Muscle of back (tissue), 11 donors: ENCODE measurements around the gene IL32. TPM values are rescaled to one million over a fixed set of nuclear protein-coding genes. Genes with fewer than 3 reads are reported as not detected.
"Not testable (repeated sequence)": the region's sequence is repeated elsewhere in the genome, so short reads cannot be mapped to it uniquely, and the experiment has no call there.

Experiments
- DNase-seq, 3 donors: peaks; one replicate each; pipeline versions ENCODE4 v3.0.0 to v3.0.0-alpha.2; 2013
- polyA plus RNA-seq, 10 donors: library from polyadenylated mRNA; unstranded; fragments of 120-200 nt; gene quantifications; one replicate each; pipeline ENCODE4 v1.2.1, GENCODE V29; 2013; ENCODE audit not compliant: insufficient read length in 10 of 10

The IL32 gene
- polyA plus RNA-seq, 10 donors: 43.8 to 181 (median 123) TPM

DNA sequence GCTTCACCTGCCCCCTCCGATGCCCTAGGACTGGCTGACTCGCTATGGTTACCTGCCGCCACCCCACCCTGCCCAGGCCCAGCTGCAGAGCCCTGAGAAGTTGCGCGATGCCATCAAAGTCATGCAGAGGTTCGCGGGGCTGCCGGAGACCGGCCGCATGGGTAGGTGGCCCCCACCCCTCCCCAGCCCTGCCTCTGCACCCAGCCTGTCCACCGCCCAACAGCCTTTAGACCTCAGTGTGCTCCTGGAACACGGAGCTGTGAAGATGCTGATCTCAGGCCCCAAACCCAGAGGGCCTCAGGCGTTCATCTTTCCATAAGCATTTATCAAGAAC lies 18.1 kb upstream of the IL32 start:
- DNase-seq: no peak

DNA sequence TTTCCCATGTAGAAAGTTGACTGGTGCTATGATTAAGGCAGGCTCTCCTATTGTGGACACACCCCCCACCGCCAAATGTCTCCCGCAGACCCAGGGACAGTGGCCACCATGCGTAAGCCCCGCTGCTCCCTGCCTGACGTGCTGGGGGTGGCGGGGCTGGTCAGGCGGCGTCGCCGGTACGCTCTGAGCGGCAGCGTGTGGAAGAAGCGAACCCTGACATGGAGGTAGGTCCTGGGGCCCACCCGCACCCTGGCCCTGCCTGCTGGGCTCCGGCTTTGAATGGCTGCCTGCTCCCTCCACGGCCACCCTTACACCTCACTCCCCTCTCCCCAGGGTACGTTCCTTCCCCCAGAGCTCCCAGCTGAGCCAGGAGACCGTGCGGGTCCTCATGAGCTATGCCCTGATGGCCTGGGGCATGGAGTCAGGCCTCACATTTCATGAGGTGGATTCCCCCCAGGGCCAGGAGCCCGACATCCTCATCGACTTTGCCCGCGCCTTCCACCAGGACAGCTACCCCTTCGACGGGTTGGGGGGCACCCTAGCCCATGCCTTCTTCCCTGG lies 15.4 kb upstream of the IL32 start:
- DNase-seq: no peak

DNA sequence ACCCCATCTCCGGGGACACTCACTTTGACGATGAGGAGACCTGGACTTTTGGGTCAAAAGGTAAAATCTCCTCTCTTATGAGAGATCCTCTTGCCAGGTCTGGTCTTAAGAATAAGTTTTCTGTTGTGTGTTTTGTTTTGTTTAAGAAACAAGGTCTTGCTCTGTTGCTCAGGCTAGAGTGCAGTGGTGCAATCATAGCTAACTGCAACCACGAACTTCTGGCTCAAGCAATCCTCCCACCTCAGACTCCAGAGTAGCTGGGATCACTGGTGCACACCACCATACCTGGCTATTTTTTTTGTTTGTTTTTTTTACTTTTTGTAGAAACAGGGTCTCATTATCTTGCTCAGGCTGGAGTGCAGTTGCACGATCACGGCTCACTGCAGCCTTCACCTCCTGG lies 15.0 kb upstream of the IL32 start:
- no peak for DNase-seq

DNA sequence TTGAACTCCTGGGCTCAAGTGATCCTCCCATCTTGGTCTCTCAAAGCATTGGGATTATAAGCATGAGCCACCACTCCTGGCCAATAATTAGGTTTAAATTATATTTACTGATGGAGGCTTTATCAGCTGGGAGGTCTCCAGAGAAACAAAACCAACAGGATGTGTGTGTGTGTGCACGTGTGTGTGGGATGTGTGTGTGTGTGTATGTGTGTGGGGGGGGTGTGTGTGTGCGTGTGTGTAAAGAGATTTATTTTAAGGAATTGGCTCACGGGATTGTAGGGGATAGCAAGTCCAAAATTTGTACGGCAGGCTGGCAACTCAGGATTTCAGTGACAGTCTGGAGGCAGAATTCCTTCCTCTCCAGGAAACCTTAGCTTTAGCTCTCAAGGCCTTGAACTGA lies 14.4 kb upstream of the IL32 start:
- no peak for DNase-seq

DNA sequence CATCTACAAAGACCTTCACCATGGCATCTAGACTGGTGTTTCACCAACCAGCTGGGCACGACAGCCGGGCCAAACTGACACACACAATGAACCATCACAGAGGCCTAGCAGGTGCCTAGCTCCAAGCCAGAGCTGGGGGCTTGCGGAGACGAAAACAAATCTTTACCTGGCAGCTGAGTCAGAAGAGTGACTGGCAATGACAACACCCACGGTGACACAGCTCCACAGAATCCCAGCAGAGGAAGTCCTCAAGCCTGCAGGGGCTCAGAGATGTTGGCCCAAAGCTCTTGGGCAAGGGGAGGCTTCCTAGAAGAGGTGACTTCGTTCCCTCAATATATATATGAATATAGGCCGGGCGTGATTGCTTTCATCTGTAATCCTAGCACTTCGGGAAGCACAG lies 13.9 kb upstream of the IL32 start:
- DNase-seq: no peak

DNA sequence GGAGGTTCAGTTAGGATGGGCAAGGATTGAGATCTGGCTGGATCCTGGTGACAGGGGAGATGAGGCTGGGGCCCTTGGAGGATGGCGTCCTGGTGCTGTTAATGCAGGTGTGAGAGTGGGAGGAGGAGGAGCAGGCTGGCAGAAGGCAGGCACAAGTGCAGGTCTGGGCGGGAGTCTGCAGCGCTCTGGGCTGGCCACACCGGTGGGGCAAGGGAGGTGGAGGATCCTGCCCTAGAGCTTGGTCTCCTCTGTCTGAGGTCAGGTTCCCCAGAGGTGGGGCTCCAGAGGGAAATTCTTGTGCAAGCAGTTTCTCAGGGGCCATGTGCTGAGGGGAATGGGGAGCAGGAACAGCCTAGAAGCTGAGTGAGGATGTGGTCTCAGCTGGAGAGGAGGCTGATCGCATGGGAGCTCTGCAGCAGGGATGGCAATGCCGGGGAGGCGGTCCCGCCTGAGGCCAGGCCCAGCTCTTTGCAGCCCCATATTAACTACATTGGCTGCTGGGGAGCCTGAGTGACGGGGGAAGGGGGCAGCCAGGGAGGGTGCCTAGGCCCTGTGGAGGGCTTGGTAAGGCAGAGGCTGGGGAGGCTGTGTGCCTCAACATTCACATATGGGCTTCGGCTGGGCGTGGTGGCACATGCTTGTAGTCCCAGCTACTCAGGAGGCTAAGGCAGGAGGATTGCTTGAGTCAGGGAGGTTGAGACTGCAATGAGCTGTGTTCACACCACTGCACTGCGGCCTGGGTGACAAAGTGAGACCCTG lies 12.7 kb upstream of the IL32 start:
- DNase-seq: not testable (repeated sequence)

DNA sequence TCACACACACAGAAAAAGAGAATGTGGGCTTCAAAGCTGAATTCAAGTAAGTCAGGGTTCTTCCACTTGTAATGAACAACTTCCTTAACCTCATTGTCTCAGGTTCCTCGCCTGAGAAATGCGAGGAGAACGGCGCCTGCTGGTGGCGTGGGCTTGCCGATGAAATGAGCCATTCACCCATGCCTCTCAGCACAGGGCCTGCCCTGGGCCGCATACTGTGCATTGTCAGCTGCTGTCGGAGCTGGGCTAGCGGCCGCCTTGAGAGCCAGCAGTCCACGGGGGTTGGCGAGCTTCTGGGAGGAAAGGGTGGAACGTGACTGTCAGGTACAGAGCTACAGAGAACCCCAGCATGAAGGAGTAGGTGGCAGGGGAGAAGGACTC lies 12.1 kb upstream of the IL32 start:
- DNase-seq: not testable (repeated sequence)

DNA sequence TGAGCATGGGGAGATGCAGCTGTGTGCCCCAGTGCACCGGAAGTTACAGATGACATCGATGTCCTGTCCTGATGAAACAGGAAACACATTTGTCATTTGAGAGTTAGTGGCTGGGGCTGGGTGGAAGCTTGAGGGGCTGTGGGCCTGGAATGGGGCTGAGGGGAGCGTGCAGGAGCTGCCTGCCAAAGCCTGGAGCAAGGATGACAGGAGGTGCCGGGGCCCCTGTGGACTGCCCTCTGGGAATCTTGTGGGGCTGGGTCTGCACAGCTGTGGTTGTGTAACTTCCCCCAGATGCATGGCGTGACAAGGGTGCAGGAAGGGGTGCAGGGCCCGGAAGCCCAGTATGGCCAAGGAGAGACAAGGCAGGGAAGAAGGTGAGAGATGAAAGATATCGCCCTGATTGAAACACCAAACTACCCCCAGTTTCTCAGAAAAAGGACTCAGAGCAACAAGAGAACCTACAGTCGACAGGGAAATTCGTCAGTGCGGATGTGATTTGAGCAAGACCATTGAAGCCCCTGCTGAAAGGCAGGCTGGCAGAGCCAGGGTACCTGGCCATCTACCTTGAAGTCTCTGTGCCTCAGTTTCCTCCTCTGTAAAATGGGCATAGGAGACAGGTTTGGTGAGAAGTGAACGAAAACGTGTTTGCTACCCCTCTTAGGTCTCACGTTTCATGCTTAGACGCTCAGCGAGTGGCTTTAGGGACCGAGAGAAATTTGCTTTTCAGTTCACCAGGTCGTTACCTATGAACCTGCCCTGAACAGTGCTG lies 10.3 kb upstream of the IL32 start:
- DNase-seq: no peak

DNA sequence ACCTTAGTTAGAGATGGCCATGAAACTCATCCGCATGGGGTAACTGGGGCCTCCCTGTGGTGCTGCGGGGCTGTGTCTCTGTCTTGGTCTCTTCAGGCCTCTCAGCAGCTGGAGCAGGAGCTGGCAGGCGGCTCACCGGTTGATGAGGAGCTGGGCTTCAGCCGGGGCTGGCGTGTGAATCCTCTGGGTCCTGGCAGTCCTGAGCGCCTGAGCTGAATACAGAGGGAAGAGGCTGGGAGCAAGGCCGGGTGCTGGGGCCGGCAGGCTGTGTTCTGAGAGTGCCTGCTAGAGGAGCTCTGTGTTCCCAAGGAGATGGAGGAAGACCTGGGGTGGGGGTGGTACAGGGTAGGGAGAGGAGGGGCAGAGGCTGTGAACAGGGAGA lies 9.7 kb upstream of the IL32 start:
- not testable (repeated sequence) for DNase-seq

DNA sequence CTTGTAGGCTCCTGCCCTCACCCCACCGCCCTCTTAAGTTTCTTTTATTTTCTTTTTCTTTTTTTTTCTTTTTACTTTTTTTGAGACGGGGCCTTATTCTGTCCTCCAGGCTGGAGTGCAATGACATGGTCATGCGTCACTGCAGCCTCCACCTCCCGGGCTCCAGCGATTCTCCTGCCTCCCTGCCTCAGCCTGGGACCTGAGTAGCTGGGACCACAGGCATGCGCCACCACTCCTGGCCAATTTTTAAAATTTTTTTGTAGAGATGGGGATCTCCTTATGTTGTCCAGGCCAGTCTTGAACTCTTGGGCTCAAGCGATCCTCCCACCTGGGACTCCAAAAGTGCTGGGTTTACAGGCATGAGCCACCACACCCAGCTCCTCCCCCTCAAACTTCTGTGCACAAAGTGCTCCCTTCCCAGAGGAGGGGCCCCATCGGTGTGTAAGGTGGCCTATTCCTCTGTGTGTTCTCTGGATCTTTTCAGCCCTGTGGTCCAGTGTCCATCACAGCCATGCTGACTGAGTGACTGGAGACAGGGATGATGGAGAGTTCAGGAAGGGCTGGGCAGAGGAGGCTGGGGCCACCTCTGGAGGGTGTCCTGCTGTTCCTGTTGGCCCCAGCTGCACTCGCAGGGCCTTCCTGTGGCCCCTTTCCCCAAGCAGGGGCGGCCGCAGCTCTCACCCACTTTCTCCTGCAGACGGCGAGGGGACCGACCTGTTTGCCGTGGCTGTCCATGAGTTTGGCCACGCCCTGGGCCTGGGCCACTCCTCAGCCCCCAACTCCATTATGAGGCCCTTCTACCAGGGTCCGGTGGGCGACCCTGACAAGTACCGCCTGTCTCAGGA lies 8.9 kb upstream of the IL32 start:
- no peak for DNase-seq

DNA sequence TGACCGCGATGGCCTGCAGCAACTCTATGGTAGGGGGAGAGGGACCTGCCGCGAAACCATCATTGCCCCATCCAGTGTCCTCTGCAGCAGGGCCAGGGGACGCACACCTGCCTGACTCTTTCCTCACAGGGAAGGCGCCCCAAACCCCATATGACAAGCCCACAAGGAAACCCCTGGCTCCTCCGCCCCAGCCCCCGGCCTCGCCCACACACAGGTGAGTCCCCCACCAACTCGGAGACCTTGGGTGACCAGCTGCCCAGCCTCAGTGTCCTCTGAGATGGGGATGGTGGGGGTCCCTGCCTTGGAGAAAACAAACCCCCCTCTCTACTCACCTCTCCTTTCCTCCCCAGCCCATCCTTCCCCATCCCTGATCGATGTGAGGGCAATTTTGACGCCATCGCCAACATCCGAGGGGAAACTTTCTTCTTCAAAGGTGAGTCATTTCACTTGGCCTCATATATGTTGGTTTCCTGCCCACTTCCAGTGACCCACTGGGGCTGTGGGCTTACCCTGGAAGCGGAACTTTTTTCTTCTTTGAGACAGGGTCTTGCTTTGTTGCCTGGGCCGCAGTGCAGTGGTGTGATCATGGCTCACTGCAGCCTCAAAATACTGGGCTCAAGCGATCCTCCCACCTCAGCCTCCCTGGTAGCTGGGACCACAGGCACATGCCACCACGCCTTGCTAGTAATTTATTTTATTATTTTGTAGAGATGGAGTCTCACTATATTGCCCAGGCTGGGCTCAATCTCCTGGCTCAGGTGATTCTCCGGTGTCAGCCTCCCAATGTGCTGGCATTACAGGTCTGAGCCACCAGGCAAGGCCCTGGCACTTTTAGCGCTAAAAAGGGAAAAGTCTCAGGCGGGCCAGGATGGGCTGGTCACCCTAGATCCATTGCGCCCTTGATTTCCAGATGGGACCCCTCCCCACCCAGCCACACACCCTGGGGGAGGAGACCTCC lies 8.0 kb upstream of the IL32 start:
- DNase-seq: no peak

DNA sequence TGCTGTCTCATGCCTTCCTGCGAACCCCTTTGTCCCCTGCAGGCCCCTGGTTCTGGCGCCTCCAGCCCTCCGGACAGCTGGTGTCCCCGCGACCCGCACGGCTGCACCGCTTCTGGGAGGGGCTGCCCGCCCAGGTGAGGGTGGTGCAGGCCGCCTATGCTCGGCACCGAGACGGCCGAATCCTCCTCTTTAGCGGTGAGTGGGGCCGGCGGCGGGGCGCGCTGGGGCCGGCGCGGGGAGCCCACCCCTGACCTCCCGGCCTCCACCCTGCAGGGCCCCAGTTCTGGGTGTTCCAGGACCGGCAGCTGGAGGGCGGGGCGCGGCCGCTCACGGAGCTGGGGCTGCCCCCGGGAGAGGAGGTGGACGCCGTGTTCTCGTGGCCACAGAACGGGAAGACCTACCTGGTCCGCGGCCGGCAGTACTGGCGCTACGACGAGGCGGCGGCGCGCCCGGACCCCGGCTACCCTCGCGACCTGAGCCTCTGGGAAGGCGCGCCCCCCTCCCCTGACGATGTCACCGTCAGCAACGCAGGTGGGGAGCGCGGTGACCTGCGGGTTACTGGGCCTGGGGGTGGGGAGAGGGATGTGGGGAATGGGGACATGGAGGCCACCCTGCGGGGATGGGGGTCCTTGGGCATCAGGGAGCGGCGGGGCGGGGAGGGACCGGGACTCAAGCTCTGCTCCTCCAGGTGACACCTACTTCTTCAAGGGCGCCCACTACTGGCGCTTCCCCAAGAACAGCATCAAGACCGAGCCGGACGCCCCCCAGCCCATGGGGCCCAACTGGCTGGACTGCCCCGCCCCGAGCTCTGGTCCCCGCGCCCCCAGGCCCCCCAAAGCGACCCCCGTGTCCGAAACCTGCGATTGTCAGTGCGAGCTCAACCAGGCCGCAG lies 7.1 kb upstream of the IL32 start:
- no peak for DNase-seq

DNA sequence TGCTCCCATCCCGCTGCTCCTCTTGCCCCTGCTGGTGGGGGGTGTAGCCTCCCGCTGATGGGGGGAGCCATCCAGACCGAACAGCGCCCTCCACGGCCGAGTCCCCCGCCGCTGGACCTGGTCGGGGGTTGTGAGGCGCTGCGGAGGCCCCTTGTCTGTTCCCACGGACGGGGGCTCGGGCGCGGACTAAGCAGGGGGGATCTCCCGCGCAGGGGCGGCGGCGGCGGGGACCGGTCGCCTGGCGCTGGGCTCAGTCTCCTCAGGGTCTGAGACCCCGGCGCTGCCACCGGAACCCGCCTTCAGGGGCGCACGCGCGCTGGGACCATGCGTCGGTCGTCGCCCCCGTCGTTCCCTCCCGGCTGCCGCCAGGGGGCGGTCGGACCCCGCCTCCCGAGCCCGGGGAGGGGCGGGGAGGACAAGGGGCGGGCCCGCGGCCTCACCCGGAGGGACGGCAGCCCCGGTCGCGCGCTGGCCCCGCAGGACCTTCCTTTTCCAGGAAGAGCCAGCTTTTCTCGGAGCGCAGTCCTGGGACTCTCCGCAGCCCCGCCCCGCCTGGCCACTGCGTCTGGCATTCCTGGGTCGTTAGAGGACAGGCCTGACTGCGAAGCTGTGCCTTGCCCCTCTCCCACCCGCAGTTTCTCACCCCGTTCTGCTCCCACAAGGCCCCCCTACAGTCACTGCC lies 6.3 kb upstream of the IL32 start:
- peak; percentile 88 to 94 (median 90) for DNase-seq

DNA sequence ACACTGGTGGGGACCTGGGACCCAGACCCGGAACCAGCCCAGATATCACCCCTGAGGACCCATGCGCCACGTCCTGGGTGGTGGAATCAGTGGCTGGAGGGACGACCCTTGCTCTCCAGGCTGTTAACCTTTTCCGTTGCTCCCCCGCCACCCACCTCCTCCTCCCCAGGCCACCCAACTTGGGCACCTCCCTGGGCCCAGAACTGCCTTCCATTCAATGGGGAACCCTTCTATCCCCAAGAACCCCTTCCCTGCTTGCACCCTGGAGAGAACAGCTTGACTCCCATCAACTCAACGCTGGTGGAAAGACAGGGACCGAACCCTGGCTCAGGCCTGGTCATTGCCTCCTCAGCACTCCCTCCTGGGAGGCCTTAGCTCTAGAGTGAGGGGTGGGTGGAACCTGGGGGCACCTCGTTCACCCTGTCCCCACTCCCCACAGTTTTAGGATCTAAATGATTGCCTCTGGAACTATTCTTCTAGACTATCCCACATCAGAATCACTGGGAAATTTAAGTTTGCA lies 5.7 kb upstream of the IL32 start:
- no peak for DNase-seq

DNA sequence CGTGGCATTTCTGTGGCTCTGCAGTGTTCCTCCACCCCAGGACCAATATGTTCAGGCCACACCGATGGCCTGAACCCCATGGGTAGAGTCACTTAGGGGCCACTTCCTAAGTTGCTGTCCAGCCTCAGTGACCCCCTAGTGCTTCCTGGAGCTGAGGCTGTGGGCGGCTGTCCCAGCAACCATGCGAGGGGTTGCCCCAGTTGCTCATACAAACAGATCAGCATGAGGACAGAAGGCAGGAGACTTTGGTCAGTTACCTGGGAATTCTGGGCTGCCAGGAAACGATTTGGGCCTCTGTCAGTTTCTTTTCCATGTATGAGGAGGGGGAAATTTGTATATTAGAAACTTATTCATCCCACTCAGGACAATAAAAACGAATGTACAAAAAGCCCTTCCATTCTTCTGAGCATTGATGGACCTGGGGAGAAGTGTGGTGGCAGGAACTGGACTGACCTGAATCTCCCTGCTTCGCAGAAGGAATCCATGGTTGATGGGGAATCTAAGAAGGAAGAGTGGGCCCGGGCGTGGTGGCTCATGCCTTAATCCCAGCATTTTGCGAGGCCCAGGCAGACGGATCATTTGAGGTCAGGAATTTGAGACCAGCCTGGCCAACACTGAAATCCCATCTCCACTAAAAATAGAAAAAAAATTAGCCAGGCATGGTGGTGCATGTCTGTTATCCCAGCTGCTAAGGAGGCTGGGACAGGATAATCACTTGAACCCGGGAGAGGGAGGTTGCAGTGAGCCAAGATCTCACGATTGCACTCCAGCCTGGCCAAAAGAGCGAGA lies 4.9 kb upstream of the IL32 start:
- peak in 1 of 3 donors; percentile 37 for DNase-seq

DNA sequence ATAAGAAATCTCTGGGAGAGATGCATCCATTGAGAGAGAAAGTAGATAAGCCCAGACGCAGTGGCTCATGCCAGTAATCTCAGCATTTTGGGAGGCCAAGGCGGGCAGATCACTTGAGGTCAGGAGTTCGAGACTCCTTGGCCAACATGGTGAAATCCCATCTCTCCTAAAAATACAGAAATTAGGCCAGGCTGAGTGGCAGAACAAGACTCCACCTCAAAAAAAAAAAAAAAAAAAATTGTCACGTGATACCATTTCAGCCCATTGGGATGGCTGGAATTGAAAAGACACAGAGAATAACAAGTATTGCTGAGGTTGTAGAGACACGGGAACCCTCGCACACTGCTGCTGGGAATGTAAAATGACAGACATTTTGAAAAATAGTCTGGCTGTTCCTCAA lies 2.9 kb upstream of the IL32 start:
- DNase-seq: no peak

DNA sequence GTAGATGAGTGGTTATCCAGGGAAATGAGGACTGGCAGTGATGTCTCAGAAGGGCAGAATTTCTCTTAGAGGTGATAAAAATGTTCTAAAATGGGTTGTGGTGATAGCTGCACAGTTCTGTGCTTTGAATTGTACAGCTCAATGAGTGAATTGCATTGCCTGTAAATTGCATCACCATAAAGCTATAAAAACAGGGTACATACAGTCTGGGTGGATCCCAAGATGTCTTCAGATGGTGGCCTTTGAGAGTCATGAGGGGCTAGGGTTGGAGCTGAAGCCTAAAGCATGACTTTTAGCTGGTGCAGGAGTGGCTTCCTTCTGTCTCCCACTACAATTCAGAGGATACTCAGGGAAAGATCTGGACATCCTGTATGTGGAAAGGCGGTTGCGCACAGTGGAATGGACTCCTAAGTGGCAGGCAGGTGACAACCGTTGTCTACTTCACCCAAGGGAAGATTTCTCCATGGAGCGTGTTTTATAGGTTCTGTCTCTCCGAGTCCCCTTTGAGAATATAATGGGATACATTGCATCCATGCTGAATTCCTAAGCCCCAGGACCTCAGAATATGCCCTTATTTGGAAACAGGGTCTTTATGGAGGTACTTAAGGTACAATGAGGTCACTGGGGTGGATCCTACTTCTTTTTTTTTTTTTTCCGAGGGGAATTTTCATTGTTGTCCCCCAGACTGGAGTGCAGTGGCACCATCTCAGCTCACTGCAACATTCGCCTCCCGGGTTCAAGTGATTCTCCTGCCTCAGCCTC lies 1.6 kb upstream of the IL32 start:
- DNase-seq: no peak
